Brain microvascular endothelial cell (primary cell): ENCODE measurements around the gene S100A16.
A peak's percentile ranks its signal among the peaks of the same experiment; 100 is the strongest.

Source experiments
- DNase-seq: peaks from one replicate; pipeline ENCODE4 v3.0.0-alpha.2; 2020
- H3K27ac ChIP-seq: fragments of 250-450 bp; sonication (Bioruptor Pico); 2 replicates; pipeline ENCODE4 v1.5.1; 2020; ENCODE audit warnings: mild to moderate bottlenecking, moderate library complexity
- H3K27me3 ChIP-seq: fragments of 250-450 bp; sonication (Bioruptor Pico); replicated peaks from 2 replicates; pipeline ENCODE4 v1.5.1; 2020; ENCODE audit warnings: mild to moderate bottlenecking
- H3K36me3 ChIP-seq: fragments of 250-450 bp; sonication (Bioruptor Pico); replicated peaks from 2 replicates; pipeline ENCODE4 v1.5.1; 2020; ENCODE audit warnings: mild to moderate bottlenecking
- H3K4me3 ChIP-seq: 2 replicates; pipeline ENCODE4 v1.5.1; 2011; ENCODE audit warnings: low read depth, mild to moderate bottlenecking, control low read depth, low read length, moderate library complexity
- in situ Hi-C: cut with HindIII; loops from 2 replicates; pipeline ENCODE4 v1.10.0; 2017; ENCODE audit warnings: low sequenced_read_pairs, low pct_ligation_motif_present
- TF ChIP-seq, protein P1 (sequence below): IDR thresholded peaks from 2 replicates; pipeline ENCODE4 v1.5.1; 2011; ENCODE audit warnings: low read depth, mild to moderate bottlenecking, moderate library complexity, low read length, control low read depth, inconsistent platforms; ENCODE audit errors: missing control alignments

S100A16 gene

DNA sequence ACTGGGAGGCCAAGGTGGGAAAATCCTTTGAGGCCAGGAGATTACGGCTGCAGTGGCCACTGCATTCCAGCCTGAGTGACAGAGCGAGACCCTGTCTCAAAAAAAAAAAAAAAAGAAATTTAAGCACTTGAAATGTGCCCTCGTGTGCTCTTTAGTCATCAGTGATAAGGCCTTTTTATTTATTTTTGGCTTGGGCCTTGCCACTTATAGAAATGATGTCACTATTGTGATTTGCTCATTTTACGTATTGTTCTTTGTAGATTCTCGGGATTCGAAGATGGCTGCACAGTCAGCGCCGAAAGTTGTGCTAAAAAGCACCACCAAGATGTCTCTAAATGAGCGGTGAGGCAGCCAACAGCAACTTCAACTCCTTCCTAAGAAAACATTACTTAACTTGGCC is 23.4 kb upstream of the S100A16 start:
- no peaks in the 10 kb centered on the region for H3K27me3 ChIP-seq
- TF ChIP-seq, protein P1, sequence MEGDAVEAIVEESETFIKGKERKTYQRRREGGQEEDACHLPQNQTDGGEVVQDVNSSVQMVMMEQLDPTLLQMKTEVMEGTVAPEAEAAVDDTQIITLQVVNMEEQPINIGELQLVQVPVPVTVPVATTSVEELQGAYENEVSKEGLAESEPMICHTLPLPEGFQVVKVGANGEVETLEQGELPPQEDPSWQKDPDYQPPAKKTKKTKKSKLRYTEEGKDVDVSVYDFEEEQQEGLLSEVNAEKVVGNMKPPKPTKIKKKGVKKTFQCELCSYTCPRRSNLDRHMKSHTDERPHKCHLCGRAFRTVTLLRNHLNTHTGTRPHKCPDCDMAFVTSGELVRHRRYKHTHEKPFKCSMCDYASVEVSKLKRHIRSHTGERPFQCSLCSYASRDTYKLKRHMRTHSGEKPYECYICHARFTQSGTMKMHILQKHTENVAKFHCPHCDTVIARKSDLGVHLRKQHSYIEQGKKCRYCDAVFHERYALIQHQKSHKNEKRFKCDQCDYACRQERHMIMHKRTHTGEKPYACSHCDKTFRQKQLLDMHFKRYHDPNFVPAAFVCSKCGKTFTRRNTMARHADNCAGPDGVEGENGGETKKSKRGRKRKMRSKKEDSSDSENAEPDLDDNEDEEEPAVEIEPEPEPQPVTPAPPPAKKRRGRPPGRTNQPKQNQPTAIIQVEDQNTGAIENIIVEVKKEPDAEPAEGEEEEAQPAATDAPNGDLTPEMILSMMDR: no peak
- no peak for DNase-seq
- H3K36me3 ChIP-seq: peaks cover 48% of the 10 kb centered on the region
- in situ Hi-C loops: no loop called here
- H3K4me3 ChIP-seq: no peak overlapping the region
- no peak overlapping the region for H3K27ac ChIP-seq

DNA sequence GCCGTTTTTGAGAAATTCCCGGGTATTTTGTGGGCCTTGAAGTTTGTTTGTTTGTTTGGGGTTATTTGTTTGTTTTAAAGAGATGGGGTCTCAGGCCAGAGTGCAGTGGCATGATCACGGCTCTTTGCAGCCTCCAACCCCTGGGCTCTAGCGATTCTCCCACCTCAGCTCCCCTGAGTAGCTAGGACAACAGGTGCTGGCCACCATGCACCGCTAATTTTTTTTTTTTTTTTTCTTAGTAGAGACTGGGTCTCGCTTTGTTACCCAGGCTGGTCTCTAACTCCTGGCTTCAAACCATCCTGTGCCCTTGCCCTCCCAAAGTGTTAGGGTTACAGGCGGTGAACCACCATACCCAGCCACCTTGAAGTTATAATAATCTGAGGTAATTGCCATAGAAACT is 22.9 kb upstream of the S100A16 start:
- Histone ChIP-seq H3K27me3 (no peaks in the 10 kb centered on the region), H3K4me3 (no peak overlapping the region), H3K27ac (no peak overlapping the region), H3K36me3 (peaks cover 44% of the 10 kb centered on the region)
- DNase-seq: no peak
- TF ChIP-seq, protein P1: no peak
- in situ Hi-C loops: no loop called here

DNA sequence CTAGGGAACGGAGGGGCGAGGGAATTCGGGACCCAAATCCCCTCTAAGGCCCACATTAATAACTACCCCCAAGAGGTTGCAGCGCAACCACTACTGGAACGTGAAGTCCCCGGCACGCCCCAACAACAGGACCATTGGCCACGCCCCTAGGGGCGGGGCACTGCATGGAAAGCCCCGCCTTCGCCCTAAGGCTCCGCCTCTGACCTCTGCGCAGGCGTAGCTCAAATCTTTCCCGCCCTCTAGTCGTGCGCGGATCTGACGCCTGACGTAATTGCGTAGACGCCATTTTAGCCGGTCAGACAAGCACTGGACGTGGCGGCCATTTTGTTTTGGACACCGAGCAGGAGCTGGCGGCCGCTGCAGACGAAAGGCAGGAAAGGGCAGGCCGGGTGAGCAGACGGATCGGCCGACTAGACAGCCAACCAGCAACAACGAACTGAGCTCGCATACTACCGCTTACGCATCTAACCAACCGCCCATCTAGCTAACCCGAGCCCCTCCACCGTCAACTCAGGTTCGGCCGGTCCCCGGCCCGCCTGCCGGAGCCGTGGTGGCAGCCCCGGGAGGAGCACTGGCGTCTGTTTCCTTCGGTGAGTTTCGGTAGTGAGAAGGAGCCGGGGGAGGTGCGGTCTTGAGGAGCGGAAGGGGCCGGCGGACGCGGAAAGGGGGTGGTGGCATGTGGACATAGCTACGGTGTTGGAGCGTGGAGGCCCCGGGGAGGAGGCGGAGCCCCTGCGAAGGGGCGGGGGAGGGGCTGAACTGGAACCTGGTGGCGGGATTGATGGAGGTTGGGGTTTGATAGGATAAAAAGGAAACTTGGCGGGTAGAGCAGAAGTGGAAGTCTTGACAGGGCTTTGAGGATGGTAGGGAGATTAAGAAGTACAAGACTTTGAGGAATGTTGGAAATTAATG is 21.1 kb upstream of the S100A16 start, which contains the start of gene CHTOP:
Gene CHTOP, plus strand, starts transcription at position 313 of the 912 bp plus-strand sequence. CDS start 2,523 bp downstream, outside the sequence.
- H3K27ac ChIP-seq: peak within 1 kb of the TSS; percentile 98
- TF ChIP-seq, protein P1: no peak
- H3K36me3 ChIP-seq: peaks cover 26% of the 10 kb centered on the region
- DNase-seq: peak; percentile 97
- in situ Hi-C loops: no loop called here
- H3K27me3 ChIP-seq: no peaks in the 10 kb centered on the region
- peak within 1 kb of the TSS; percentile 99 for H3K4me3 ChIP-seq

DNA sequence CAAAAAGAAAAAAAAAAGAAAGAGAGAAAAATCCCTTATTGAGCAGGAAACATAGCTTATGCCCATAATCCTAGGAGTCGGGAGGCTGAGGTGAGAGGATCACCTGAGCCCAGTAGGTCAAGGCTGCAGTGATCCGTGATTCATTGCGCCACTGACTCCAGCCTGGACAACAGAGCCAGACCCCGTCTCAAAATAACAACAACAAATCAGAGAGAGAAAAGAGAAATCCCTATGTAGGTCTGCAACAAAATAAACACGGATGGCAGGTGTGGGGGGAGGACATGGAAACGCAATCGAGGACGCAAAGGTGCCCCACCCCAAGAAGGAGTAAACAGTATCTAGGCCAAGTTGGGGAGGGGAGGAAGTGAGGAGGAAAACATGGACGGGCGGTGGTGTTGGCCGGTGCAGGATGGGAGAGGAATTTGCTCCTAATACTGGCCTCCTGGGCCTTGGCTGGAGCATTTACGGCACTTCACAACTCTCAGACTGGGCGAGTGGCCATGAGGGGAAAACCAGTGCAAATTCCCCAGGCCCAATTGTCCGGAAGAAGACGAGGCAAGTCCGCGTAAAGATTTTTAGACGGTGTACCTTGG is 20.3 kb upstream of the S100A16 start:
- TF ChIP-seq, protein P1: no peak
- Histone ChIP-seq H3K27me3 (no peaks in the 10 kb centered on the region), H3K36me3 (peaks cover 20% of the 10 kb centered on the region), H3K4me3 (peak overlapping the region; percentile 41), H3K27ac (peak overlapping the region; percentile 98)
- DNase-seq: no peak
- in situ Hi-C loops: no loop called here

DNA sequence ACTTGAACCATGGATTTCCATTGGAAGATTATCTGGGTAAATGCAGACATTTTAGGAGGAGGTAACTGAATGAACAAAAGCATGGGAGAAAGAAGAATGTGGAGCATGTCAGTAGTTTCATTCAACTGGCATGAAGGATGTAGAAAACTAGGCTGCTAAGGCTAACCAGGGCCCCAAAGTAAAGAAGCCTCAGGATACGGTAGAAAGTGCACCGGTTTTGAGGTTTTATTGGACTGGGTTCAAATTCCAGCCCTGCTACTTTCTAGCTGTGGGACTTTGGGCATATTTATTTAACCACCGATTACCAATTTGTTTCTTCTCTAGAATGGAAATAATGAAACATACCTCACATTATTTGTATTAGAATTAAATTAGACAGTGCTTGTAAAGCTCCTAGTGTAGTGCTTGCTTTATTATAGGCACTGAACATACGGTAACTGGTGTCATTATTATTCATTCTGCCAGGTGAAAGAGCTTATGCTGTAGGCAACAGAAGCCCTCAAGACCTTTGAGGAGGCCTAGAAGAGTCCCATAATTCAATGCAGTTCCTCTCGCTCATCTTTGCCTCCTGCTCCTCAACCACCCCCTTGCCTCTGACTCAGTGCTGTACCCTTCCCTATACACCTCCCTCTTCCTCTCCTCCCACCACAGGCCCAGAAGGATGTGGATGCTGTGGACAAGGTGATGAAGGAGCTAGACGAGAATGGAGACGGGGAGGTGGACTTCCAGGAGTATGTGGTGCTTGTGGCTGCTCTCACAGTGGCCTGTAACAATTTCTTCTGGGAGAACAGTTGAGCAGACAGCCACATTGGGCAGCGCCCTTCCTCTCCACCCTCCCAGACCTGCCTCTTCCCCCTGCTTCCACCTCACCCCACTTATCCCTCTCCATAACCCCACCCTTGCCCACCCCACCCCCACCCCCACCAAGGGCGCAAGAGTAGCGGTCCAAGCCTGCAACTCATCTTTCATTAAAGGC is 18.4 kb upstream of the S100A16 start:
- DNase-seq: no peak
- H3K4me3 ChIP-seq: no peak overlapping the region
- TF ChIP-seq, protein P1: no peak
- H3K27ac ChIP-seq: no peak overlapping the region
- H3K36me3 ChIP-seq: peaks cover under 1% of the 10 kb centered on the region
- no peaks in the 10 kb centered on the region for H3K27me3 ChIP-seq
- in situ Hi-C loops: no loop called here
